ENCODE measurements around the gene CEP70. TPM values are rescaled to one million over a fixed set of nuclear protein-coding genes. Genes with fewer than 3 reads are reported as not detected.
"Not testable (repeated sequence)": the region's sequence is repeated elsewhere in the genome, so short reads cannot be mapped to it uniquely, and the experiment has no call there.

Gene CEP70
- total and polyA plus RNA-seq, 2 donors (not counting 1 experiment from before 2014, with no cell fraction given): 1.00 to 9.6 TPM

GRCh38 chr3:138455801-138456716, 138.0 kb downstream of the CEP70 start:
- intact Hi-C loops (cut with micrococcal nuclease): no loop called here
- CTCF ChIA-PET: no interaction called here
- no peak overlapping the region for H3K4me3 ChIP-seq (ENCODE audit: control extremely low read depth in 1 of 5, extremely low read depth in 1 of 5, insufficient read depth in 1 of 5, low read depth in 2 of 5, low read length in 4 of 5)

GRCh38 chr3:138453940-138454339, 140.1 kb downstream of the CEP70 start:
- H3K9ac ChIP-seq (ENCODE audit: low read length); H3K4me1 Mint-ChIP-seq; H3K4me3 Mint-ChIP-seq; H3K4me1 ChIP-seq (ENCODE audit: control insufficient read depth in 2 of 2, insufficient read depth in 2 of 2, low read length in 2 of 2); DNase-seq; CTCF ChIA-PET; H2AFZ ChIP-seq (ENCODE audit: insufficient read depth, low read depth, low read length, poor library complexity, severe bottlenecking); H3K27me3 ChIP-seq (replicated peaks in 1 of 4; ENCODE audit: control extremely low read depth in 1 of 4, control insufficient read depth in 3 of 4, insufficient read depth in 4 of 4, low read length in 3 of 4); H3K27ac Mint-ChIP-seq; H3K4me3 ChIP-seq (ENCODE audit: control extremely low read depth in 1 of 5, extremely low read depth in 1 of 5, insufficient read depth in 1 of 5, low read depth in 2 of 5, low read length in 4 of 5); POLR2A ChIA-PET; H4K20me1 ChIP-seq (ENCODE audit: control insufficient read depth, insufficient read depth, low read length, poor library complexity, severe bottlenecking); intact Hi-C loops (cut with micrococcal nuclease); H3K27ac ChIP-seq (ENCODE audit: low read length in 2 of 2); H3K36me3 ChIP-seq (replicated peaks in 1 of 2; ENCODE audit: control extremely low read depth in 1 of 2, control insufficient read depth in 1 of 2, extremely low read depth in 1 of 2, insufficient read depth in 2 of 2, low read length in 1 of 2); H3K79me2 ChIP-seq (ENCODE audit: control insufficient read depth, insufficient read depth, low read length); H3K9me3 ChIP-seq (ENCODE audit: control extremely low read depth in 1 of 3, control insufficient read depth in 2 of 3, insufficient read depth in 1 of 3, low read length in 2 of 3); H3K4me2 ChIP-seq (replicated peaks; ENCODE audit: low read depth, low read length, poor library complexity, severe bottlenecking); H3K9me3 Mint-ChIP-seq (ENCODE audit: insufficient read depth); ATAC-seq (ENCODE audit: low read depth): not testable (repeated sequence)
- H3K27me3 Mint-ChIP-seq: peaks cover 18% of the 10 kb centered on the region
- WGBS (ENCODE audit: insufficient coverage): 87% methylated on average over 7 of the region's 8 CpGs

More at GRCh38 chr3:138455801-138456716, 138.0 kb downstream of the CEP70 start:
- Histone ChIP-seq H3K4me2 (replicated peaks; ENCODE audit: low read depth, low read length, poor library complexity, severe bottlenecking) (no peak overlapping the region), H4K20me1 (ENCODE audit: control insufficient read depth, insufficient read depth, low read length, poor library complexity, severe bottlenecking) (no peaks in the 10 kb centered on the region), H3K9me3 (ENCODE audit: control extremely low read depth in 1 of 3, control insufficient read depth in 2 of 3, insufficient read depth in 1 of 3, low read length in 2 of 3) (no peaks in the 10 kb centered on the region), H2AFZ (ENCODE audit: insufficient read depth, low read depth, low read length, poor library complexity, severe bottlenecking) (no peak overlapping the region), H3K4me1 (ENCODE audit: control insufficient read depth in 2 of 2, insufficient read depth in 2 of 2, low read length in 2 of 2) (no peaks in the 10 kb centered on the region), H3K27me3 (replicated peaks in 1 of 4; ENCODE audit: control extremely low read depth in 1 of 4, control insufficient read depth in 3 of 4, insufficient read depth in 4 of 4, low read length in 3 of 4) (no peaks in the 10 kb centered on the region), H3K36me3 (replicated peaks in 1 of 2; ENCODE audit: control extremely low read depth in 1 of 2, control insufficient read depth in 1 of 2, extremely low read depth in 1 of 2, insufficient read depth in 2 of 2, low read length in 1 of 2) (no peaks in the 10 kb centered on the region), H3K27ac (ENCODE audit: low read length in 2 of 2) (no peak overlapping the region), H3K9ac (ENCODE audit: low read length) (no peak overlapping the region), H3K79me2 (ENCODE audit: control insufficient read depth, insufficient read depth, low read length) (no peaks in the 10 kb centered on the region)
- TF ChIP-seq CTCF (IDR thresholded peaks at IDR 0.05): no peak
- no peak for TF ChIP-seq EZH2 (IDR thresholded peaks at IDR 0.05; ENCODE audit: borderline replicate concordance, insufficient read depth, low read depth, low read length, poor library complexity, severe bottlenecking)
- no peaks in the 10 kb centered on the region for H3K9me3 Mint-ChIP-seq (ENCODE audit: insufficient read depth)
- DNase-seq (no peak), ATAC-seq (ENCODE audit: low read depth) (no peak)
- 88% methylated on average over 11 of the region's 13 CpGs for WGBS (ENCODE audit: insufficient coverage)
- H3K4me3 Mint-ChIP-seq: no peak overlapping the region
- POLR2A ChIA-PET: no interaction called here
- H3K27ac Mint-ChIP-seq: no peak overlapping the region
- no peaks in the 10 kb centered on the region for H3K4me1 Mint-ChIP-seq
- peaks cover 11% of the 10 kb centered on the region for H3K27me3 Mint-ChIP-seq

Measured in B cell (primary cell).